Stimulated activated CD4-positive, alpha-beta T cell treated with anti-CD3 and anti-CD28 coated beads, Interleukin-1b, Interleukin-23, amount 100 ng/mL, for 4 hours (primary cell): Measurements from ENCODE around the gene PRR29.
"Not testable (repeated sequence)": the region's sequence is repeated elsewhere in the genome, so short reads cannot be mapped to it uniquely, and the experiment has no call there.

ENCODE experiments used
- DNase-seq, 2 donors: peaks; one replicate each; pipeline ENCODE4 v3.0.0-alpha.2; 2020; ENCODE audit warnings: low read depth in 2 of 2

PRR29 gene

GRCh38 chr17:64015447-64015846 is 17.3 kb downstream of the PRR29 start:
- DNase-seq = no peak

- no peak for DNase-seq
Measured at GRCh38 chr17:64016231-64016784, 18.2 kb downstream of the PRR29 start.

- DNase-seq = no peak
Measured at GRCh38 chr17:64016974-64017373, 18.8 kb downstream of the PRR29 start.

GRCh38 chr17:64017381-64017980 is 19.3 kb downstream of the PRR29 start:
- DNase-seq = no peak

- not testable (repeated sequence) for DNase-seq
Measured at GRCh38 chr17:64019551-64019961, 21.4 kb downstream of the PRR29 start.

- DNase-seq = peak; percentile 65 to 77
Measured at GRCh38 chr17:64020056-64020766, 22.1 kb downstream of the PRR29 start, which contains the start of gene ICAM2. Gene ICAM2 (minus strand): TSS chr17:64020633. CDS start chr17:64006691, 13,942 bp downstream.

- DNase-seq = no peak
Measured at GRCh38 chr17:64022611-64023063, 24.5 kb downstream of the PRR29 start.

- DNase-seq = no peak
Measured at GRCh38 chr17:64024215-64024654, 26.1 kb downstream of the PRR29 start.

- DNase-seq = peak in 1 of 2 donors; percentile 21
Measured at GRCh38 chr17:64024781-64025731, 26.9 kb downstream of the PRR29 start.

- peak; percentile 73 to 79 for DNase-seq
Measured at GRCh38 chr17:64025732-64026294, 27.7 kb downstream of the PRR29 start.

GRCh38 chr17:64028874-64029464 is 30.8 kb downstream of the PRR29 start:
- DNase-seq = peak; percentile 53 to 58

GRCh38 chr17:64032081-64032480 is 33.9 kb downstream of the PRR29 start:
- no peak for DNase-seq

- no peak for DNase-seq
Measured at GRCh38 chr17:64036198-64036922, 38.2 kb downstream of the PRR29 start.

- no peak for DNase-seq
Measured at GRCh38 chr17:64037180-64037579, 39.0 kb downstream of the PRR29 start.

GRCh38 chr17:64037802-64038201 is 39.7 kb downstream of the PRR29 start:
- no peak for DNase-seq

GRCh38 chr17:64038331-64039105 is 40.4 kb downstream of the PRR29 start:
- DNase-seq = no peak

- DNase-seq = no peak
Measured at GRCh38 chr17:64039106-64039400, 40.9 kb downstream of the PRR29 start.

- no peak for DNase-seq
Measured at GRCh38 chr17:64040206-64040605, 42.1 kb downstream of the PRR29 start.

- DNase-seq = no peak
Measured at GRCh38 chr17:64041912-64042311, 43.8 kb downstream of the PRR29 start.
